PC-3 (cell line): ENCODE data around the gene SMPD3. TPM values are rescaled to one million over a fixed set of nuclear protein-coding genes. Genes with fewer than 3 reads are reported as not detected.

Experiments used
- ATAC-seq: fragments of 200-7000 bp; cut with Tn5 transposase; 2 replicates; pipeline ENCODE4 v1.9.1; 2020; ENCODE audit warnings: mild to moderate bottlenecking, moderate library complexity
- BruUV-seq: library from RNA; stranded (reverse); fragments of 400-500 nt; replicated peaks from 2 replicates; lab custom pipeline; 2021; lab: Mats Ljungman, UMichigan
- CTCF ChIA-PET: fragments of 300-600 bp; sonication (Branson Sonifier 250); formaldehyde crosslinking; loops from one replicate; lab custom pipeline; 2022; ENCODE audit warnings: antibody characterized with exemption; lab: Charles Lee
- POLR2A ChIA-PET: fragments of 300-600 bp; sonication (Branson Sonifier 250); formaldehyde crosslinking; loops from one replicate; lab custom pipeline; 2022; ENCODE audit warnings: antibody characterized with exemption; ENCODE audit not compliant: unreplicated experiment; lab: Charles Lee
- DNase-seq: peaks from one replicate; pipeline ENCODE4 v3.0.0-alpha.2; 2015
- H2AFZ ChIP-seq: fragments of 300-600 bp; sonication (generic); 2 replicates; pipeline ENCODE4 v1.6.0; 2016; ENCODE audit warnings: antibody characterized with exemption, low read length
- H3F3A ChIP-seq: fragments of 300-600 bp; sonication (generic); one replicate; pipeline ENCODE4 v1.6.0; 2017; ENCODE audit warnings: antibody characterized with exemption, low read length, control low read depth, mild to moderate bottlenecking; ENCODE audit not compliant: unreplicated experiment
- H3K27ac ChIP-seq: fragments of 300-600 bp; sonication (generic); 2 replicates; pipeline ENCODE4 v1.5.1; 2016; ENCODE audit warnings: mild to moderate bottlenecking, low read length
- H3K27me3 ChIP-seq: fragments of 300-600 bp; sonication (generic); 2 replicates; pipeline ENCODE4 v1.6.1; 2016; ENCODE audit warnings: low read length, mixed read lengths
- H3K36me3 ChIP-seq: fragments of 300-600 bp; sonication (generic); 2 replicates; pipeline ENCODE4 v1.6.1; 2016; ENCODE audit warnings: low read depth, mixed run types, low read length, mixed read lengths
- H3K4me1 ChIP-seq: fragments of 300-600 bp; sonication (generic); 2 replicates; pipeline ENCODE4 v1.5.1; 2016; ENCODE audit warnings: low read length; ENCODE audit not compliant: insufficient read depth
- H3K4me2 ChIP-seq: fragments of 300-600 bp; sonication (generic); 2 replicates; pipeline ENCODE4 v1.6.0; 2016; ENCODE audit warnings: low read length
- H3K4me3 ChIP-seq: fragments of 300-600 bp; sonication (generic); 2 replicates; pipeline ENCODE4 v1.5.1; 2016; ENCODE audit warnings: mild to moderate bottlenecking, low read length, mixed read lengths
- H3K79me2 ChIP-seq: fragments of 300-600 bp; sonication (generic); 2 replicates; pipeline ENCODE4 v1.6.1; 2017; ENCODE audit warnings: low read length, mixed read lengths
- H3K9ac ChIP-seq: fragments of 300-600 bp; sonication (generic); 2 replicates; pipeline ENCODE4 v1.6.0; 2016; ENCODE audit warnings: mild to moderate bottlenecking, low read length
- H3K9me2 ChIP-seq: fragments of 300-600 bp; sonication (generic); replicated peaks from 2 replicates; pipeline ENCODE4 v1.6.1; 2016; ENCODE audit warnings: mixed run types, low read length, mixed read lengths
- H3K9me3 ChIP-seq: fragments of 300-600 bp; sonication (generic); 2 replicates; pipeline ENCODE4 v1.6.1; 2016; ENCODE audit warnings: low read length, mixed read lengths
- H4K20me1 ChIP-seq: fragments of 300-600 bp; sonication (generic); 2 replicates; pipeline ENCODE4 v1.6.1; 2016; ENCODE audit warnings: low read length, mixed read lengths
- CTCF ChIP-seq: fragments of 300-600 bp; sonication (generic); conservative IDR thresholded peaks from 2 replicates; pipeline ENCODE4 v1.5.1; 2017; ENCODE audit warnings: antibody characterized with exemption, low read depth, mild to moderate bottlenecking, low read length
- EZH2 ChIP-seq: fragments of 300-600 bp; sonication (generic); IDR thresholded peaks from one replicate; pipeline ENCODE4 v1.6.1; 2017; ENCODE audit warnings: antibody characterized with exemption, mild to moderate bottlenecking, low read length; ENCODE audit not compliant: unreplicated experiment
- EZH2phosphoT487 ChIP-seq: fragments of 300-600 bp; sonication (generic); IDR thresholded peaks from 2 replicates; pipeline ENCODE4 v1.6.1; 2018; ENCODE audit warnings: mild to moderate bottlenecking, antibody characterized with exemption, low read length, borderline replicate concordance
- intact Hi-C: fragments of 100-400 bp; cut with micrococcal nuclease; formaldehyde crosslinking; loops from 2 replicates; pipeline ENCODE4 v1.9.0; 2023
- total RNA-seq: library from RNA; depleted of rRNA; stranded (reverse); fragments of >200 nt; gene quantifications from 2 replicates; pipeline ENCODE4 v1.2.3, GENCODE V29; 2014

SMPD3 gene
- total RNA-seq, 1 experiment from 2014 or later, result not detected

DNA sequence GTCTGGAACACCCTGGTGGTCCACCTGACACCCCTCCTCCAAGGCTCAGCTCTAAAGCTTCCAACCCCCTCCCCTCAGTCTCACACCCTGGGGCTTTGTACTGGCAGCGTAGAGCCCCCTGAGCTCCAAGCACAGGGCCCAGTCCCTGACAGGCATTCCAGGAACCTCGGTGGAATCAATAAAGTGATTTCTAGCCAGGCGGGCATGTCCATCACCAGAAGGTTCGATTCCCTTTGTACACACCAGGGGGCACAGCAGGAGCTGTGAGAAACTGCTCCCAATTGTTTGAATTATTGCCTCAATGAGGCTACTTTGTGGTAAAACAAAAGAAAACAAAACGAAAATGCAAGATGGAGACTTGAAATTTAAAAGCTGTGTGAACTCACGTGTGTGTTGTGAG lies 51.8 kb downstream of the SMPD3 start:
- TF ChIP-seq EZH2phosphoT487, result no peak
- TF ChIP-seq CTCF, result peak; percentile 66
- H3K4me1 ChIP-seq, result no peaks in the 10 kb centered on the region
- DNase-seq (peak; percentile 55), ATAC-seq (peak; percentile 37; the same call in 1 of the 2 replicates)
- POLR2A ChIA-PET, result no interaction called here
- intact Hi-C loops, result loop anchor here (1.0 kb wide), 1 partner anchor 114 kb away; no protein-coding TSS in a partner anchor
- H2AFZ ChIP-seq, result no peak overlapping the region
- H3K4me3 ChIP-seq, result no peak overlapping the region
- H3K27ac ChIP-seq, result no peak overlapping the region
- H3K4me2 ChIP-seq, result no peak overlapping the region
- CTCF ChIA-PET, result no interaction called here
- H3K27me3 ChIP-seq, result no peaks in the 10 kb centered on the region
- H3K9me2 ChIP-seq, result no peaks in the 10 kb centered on the region
- no peaks in the 10 kb centered on the region for H3K36me3 ChIP-seq
- H3K9ac ChIP-seq, result no peak overlapping the region
- H3K9me3 ChIP-seq, result no peaks in the 10 kb centered on the region
- no peaks in the 10 kb centered on the region for H3K79me2 ChIP-seq
- no peaks in the 10 kb centered on the region for H3F3A ChIP-seq
- H4K20me1 ChIP-seq, result no peaks in the 10 kb centered on the region
- no TSS peak for BruUV-seq

DNA sequence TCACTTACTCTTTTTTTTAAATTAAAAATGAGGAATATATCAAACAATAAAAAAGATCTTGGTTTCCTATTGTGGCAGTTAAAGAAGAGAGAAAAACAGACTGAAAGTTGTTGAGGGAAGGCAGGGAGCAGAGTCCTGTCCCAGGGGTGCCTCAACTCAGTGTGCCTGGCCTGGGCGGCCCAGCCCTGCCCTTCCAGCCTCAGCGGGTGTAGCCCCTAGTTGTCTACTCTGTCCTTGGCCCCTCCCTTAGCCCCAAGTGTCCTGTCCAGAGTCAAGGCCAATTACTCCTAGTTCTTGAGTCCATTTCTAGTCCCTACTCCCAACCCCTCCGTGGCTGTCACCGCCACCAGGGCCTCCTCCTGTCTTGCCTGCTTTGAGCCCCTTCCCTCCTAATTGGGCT lies 52.5 kb downstream of the SMPD3 start:
- Histone ChIP-seq H3K9me2 (no peaks in the 10 kb centered on the region), H3K9ac (no peak overlapping the region), H3F3A (no peaks in the 10 kb centered on the region), H3K27ac (no peak overlapping the region), H3K36me3 (no peaks in the 10 kb centered on the region), H3K4me1 (no peaks in the 10 kb centered on the region), H4K20me1 (no peaks in the 10 kb centered on the region), H3K9me3 (no peaks in the 10 kb centered on the region), H3K4me3 (no peak overlapping the region), H3K27me3 (no peaks in the 10 kb centered on the region), H2AFZ (no peak overlapping the region), H3K79me2 (no peaks in the 10 kb centered on the region), H3K4me2 (no peak overlapping the region)
- ChIA-PET CTCF (no interaction called here), POLR2A (no interaction called here)
- no TSS peak for BruUV-seq
- no peak for TF ChIP-seq CTCF
- no peak for TF ChIP-seq EZH2phosphoT487
- TF ChIP-seq EZH2, result no peak
- no peak for ATAC-seq
- intact Hi-C loops, result loop anchor here (1.0 kb wide), 1 partner anchor 114 kb away; no protein-coding TSS in a partner anchor
- DNase-seq, result no peak

DNA sequence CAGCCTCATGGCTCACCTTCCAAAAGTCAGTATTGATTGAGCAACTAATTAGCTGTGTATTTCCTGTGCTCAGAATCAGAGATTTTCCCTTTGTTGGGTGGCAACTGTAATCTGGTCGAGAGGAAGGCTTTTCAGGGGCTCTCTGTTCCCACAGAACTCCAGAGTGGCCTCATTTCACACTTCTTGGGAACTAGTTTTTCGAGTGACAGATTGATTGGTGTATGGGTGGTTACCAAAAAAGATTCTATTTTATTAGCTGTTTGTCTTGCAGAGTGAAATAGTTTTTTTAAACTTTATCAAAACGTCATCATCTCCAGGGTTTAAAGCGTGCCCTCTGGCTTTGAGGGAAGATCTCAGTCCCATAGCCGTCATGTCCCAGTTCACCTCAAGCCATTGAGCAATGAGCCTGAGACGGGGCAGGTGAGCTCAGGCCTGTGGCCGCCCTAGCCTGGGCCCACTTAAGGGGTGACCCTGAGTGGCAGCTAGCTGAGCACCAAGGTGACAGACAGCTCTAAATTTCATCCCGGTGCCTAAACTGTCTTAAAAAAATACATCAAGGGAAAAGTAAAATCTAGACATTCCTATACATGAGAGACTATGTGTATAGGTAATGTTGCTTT lies 53.0 kb downstream of the SMPD3 start:
- Histone ChIP-seq H3K4me3 (no peak overlapping the region), H4K20me1 (no peaks in the 10 kb centered on the region), H3F3A (no peaks in the 10 kb centered on the region), H3K27me3 (no peaks in the 10 kb centered on the region), H3K27ac (no peak overlapping the region), H3K4me2 (no peak overlapping the region), H3K9ac (no peak overlapping the region), H3K79me2 (no peaks in the 10 kb centered on the region), H3K36me3 (no peaks in the 10 kb centered on the region), H3K9me2 (no peaks in the 10 kb centered on the region), H3K4me1 (no peaks in the 10 kb centered on the region), H2AFZ (no peak overlapping the region), H3K9me3 (no peaks in the 10 kb centered on the region)
- ATAC-seq (no peak), DNase-seq (no peak)
- ChIA-PET POLR2A (no interaction called here), CTCF (no interaction called here)
- TF ChIP-seq EZH2phosphoT487 (no peak), EZH2 (no peak), CTCF (no peak)
- intact Hi-C loops, result no loop called here
- no TSS peak for BruUV-seq
